HepG2 (cell line): ENCODE results near the gene WDR5B. TPM values are rescaled to one million over a fixed set of nuclear protein-coding genes. Genes with fewer than 3 reads are reported as not detected.

ENCODE experiments used
- ELF3 ChIP-seq: IDR thresholded peaks from 2 replicates; pipeline ENCODE4 v1.6.1; 2016; ENCODE audit warnings: missing genetic modification reagents, missing compliant biosample characterization
- EP300 ChIP-seq, 3 experiments: sonication (generic) in 1 of 3; formaldehyde crosslinking in 1 of 3; IDR thresholded peaks; 2 replicates each; pipeline versions ENCODE4 v1.5.1 to v1.6.1; 2011 to 2020; ENCODE audit warnings: low read depth in 2 of 3, low read length in 2 of 3, borderline replicate concordance in 1 of 3, improper control_type of control experiment in 1 of 3, mild to moderate bottlenecking in 1 of 3, missing genetic modification reagents in 1 of 3, moderate library complexity in 1 of 3
- ESRRA ChIP-seq: sonication (generic); formaldehyde crosslinking; IDR thresholded peaks from 2 replicates; pipeline ENCODE4 v1.5.1; 2020; ENCODE audit warnings: mild to moderate bottlenecking, low read depth, missing genetic modification reagents
- MED1 ChIP-seq: sonication (generic); formaldehyde crosslinking; IDR thresholded peaks from 2 replicates; pipeline ENCODE4 v1.4.0; 2020; ENCODE audit warnings: missing genetic modification reagents
- MIXL1 ChIP-seq: IDR thresholded peaks from 2 replicates; pipeline ENCODE4 v1.6.1; 2016
- ZMYM3 ChIP-seq: sonication (generic); formaldehyde crosslinking; IDR thresholded peaks from 2 replicates; pipeline ENCODE4 v1.5.1; 2020; ENCODE audit warnings: mild to moderate bottlenecking, missing genetic modification reagents
- ZNF441 ChIP-seq: sonication (generic); formaldehyde crosslinking; IDR thresholded peaks from 2 replicates; pipeline ENCODE4 v1.7.0; 2021; ENCODE audit warnings: missing genetic modification reagents, borderline replicate concordance
- ZNF501 ChIP-seq: sonication (generic); formaldehyde crosslinking; IDR thresholded peaks from 2 replicates; pipeline ENCODE4 v1.5.1; 2020; ENCODE audit warnings: mild to moderate bottlenecking, moderate library complexity, missing genetic modification reagents
- ZNF543 ChIP-seq: sonication (generic); formaldehyde crosslinking; IDR thresholded peaks from 2 replicates; pipeline ENCODE4 v1.4.0; 2020; ENCODE audit warnings: mild to moderate bottlenecking, missing genetic modification reagents
- ZNF644 ChIP-seq: IDR thresholded peaks from 2 replicates; pipeline ENCODE4 v1.6.1; 2016; ENCODE audit warnings: low read depth
- ZNF792 ChIP-seq: IDR thresholded peaks from 2 replicates; pipeline ENCODE4 v1.6.1; 2016
- ZSCAN21 ChIP-seq: sonication (generic); formaldehyde crosslinking; IDR thresholded peaks from 2 replicates; pipeline ENCODE4 v1.8.0; 2022; ENCODE audit warnings: mild to moderate bottlenecking, missing genetic modification reagents, moderate library complexity, borderline replicate concordance
- polyA plus RNA-seq, 8 experiments: library from polyadenylated mRNA; depleted of rRNA in 3 of 8; stranded (reverse) in 7 of 8; unstranded in 1 of 8; fragments of >200 nt; fragmentation: Illumina TruSeq in 4 of 8; extraction: Trizol in 4 of 8; gene quantifications; 2 replicates each; pipeline versions ENCODE4 v1.2.1 to v1.2.3, GENCODE V29; 2011 to 2016; ENCODE audit warnings: low read depth in 4 of 8, missing spikeins in 1 of 8, mixed read lengths in 1 of 8; ENCODE audit not compliant: insufficient read depth in 1 of 8
- total RNA-seq, 5 experiments: library from RNA; depleted of rRNA; stranded (reverse); fragments of >200 nt; fragmentation: Illumina TruSeq; extraction: Trizol; gene quantifications; 2 replicates each; pipeline ENCODE4 v1.2.3, GENCODE V29; 2016; ENCODE audit warnings: low read depth in 1 of 5
- TF ChIP-seq, protein P1 (sequence below): sonication (generic); formaldehyde crosslinking; IDR thresholded peaks from 2 replicates; pipeline ENCODE4 v1.5.0; 2020; ENCODE audit warnings: mild to moderate bottlenecking, missing genetic modification reagents, borderline replicate concordance
- TF ChIP-seq, protein P2 (sequence below): sonication (generic); formaldehyde crosslinking; IDR thresholded peaks from 2 replicates; pipeline ENCODE4 v1.4.0; 2020; ENCODE audit warnings: missing genetic modification reagents
- TF ChIP-seq, protein P3 (sequence below): sonication (generic); formaldehyde crosslinking; IDR thresholded peaks from 2 replicates; pipeline ENCODE4 v1.8.1; 2023; ENCODE audit warnings: mild to moderate bottlenecking, moderate library complexity, missing genetic modification reagents
- TF ChIP-seq, protein P4 (sequence below): sonication (generic); formaldehyde crosslinking; conservative IDR thresholded peaks from 2 replicates; pipeline ENCODE4 v1.4.0; 2020; ENCODE audit warnings: mild to moderate bottlenecking, missing genetic modification reagents, moderate library complexity
- TF ChIP-seq, protein P5 (sequence below): sonication (generic); formaldehyde crosslinking; IDR thresholded peaks from 2 replicates; pipeline ENCODE4 v1.8.0; 2022; ENCODE audit warnings: mild to moderate bottlenecking, missing genetic modification reagents

Gene WDR5B
- total and polyA plus RNA-seq, 2 of the 13 experiments (the other 11 are each of a cell fraction or from before 2014, with no cell fraction given) = 2.5 to 3.6 TPM

DNA sequence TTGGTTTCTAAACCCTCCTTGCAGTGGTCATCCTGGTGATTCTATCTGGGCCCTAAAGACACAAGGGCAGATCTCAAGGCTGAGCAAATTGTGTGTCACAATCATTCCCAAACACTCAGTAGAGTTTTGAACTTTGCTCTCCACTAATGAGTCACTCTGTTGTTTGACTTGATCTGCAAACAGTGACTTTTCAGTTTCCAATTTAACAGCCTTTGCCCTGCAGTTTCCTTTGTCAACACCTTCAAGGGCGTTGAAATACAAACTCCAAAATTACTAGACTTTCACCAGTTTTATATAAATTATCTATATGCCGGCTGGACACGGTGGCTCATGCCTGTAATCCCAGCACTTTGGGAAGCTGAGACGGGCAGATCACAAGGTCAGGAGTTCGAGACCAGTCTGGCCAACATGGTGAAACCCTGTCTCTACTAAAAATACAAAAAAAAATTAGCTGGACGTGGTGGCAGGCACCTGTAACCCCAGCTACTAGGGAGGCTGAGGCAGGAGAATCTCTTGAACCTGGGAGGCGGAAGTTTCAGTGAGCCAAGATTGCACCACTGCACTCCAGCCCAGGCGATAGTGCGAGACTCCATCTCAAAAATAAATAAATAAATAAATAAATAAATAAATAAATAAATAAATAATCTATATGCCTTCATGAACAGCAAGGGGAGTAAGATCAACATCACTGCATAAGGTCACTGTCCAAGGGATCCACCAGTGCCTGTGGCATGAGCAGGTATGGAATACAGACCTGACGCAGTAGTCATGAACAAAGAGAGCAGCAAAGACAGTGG lies 50.1 kb downstream of the WDR5B start (continued):
- TF ChIP-seq, protein P1, sequence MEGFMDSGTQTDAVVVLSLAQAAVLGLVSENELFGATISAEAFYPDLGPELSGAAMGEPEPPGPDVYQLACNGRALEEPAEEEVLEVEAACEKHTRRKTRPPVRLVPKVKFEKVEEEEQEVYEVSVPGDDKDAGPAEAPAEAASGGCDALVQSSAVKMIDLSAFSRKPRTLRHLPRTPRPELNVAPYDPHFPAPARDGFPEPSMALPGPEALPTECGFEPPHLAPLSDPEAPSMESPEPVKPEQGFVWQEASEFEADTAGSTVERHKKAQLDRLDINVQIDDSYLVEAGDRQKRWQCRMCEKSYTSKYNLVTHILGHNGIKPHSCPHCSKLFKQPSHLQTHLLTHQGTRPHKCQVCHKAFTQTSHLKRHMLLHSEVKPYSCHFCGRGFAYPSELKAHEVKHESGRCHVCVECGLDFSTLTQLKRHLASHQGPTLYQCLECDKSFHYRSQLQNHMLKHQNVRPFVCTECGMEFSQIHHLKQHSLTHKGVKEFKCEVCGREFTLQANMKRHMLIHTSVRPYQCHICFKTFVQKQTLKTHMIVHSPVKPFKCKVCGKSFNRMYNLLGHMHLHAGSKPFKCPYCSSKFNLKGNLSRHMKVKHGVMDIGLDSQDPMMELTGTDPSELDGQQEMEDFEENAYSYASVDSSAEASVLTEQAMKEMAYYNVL (CRISPR knock-in tag) = peak; percentile 80
- TF ChIP-seq, protein P2, sequence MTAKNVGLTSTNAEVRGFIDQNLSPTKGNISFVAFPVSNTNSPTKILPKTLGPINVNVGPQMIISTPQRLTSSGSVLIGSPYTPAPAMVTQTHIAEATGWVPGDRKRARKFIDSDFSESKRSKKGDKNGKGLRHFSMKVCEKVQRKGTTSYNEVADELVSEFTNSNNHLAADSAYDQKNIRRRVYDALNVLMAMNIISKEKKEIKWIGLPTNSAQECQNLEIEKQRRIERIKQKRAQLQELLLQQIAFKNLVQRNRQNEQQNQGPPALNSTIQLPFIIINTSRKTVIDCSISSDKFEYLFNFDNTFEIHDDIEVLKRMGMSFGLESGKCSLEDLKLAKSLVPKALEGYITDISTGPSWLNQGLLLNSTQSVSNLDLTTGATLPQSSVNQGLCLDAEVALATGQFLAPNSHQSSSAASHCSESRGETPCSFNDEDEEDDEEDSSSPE (CRISPR knock-in tag) = peak; percentile 32; the same call in 1 of the 2 replicates
- TF ChIP-seq, protein P3, sequence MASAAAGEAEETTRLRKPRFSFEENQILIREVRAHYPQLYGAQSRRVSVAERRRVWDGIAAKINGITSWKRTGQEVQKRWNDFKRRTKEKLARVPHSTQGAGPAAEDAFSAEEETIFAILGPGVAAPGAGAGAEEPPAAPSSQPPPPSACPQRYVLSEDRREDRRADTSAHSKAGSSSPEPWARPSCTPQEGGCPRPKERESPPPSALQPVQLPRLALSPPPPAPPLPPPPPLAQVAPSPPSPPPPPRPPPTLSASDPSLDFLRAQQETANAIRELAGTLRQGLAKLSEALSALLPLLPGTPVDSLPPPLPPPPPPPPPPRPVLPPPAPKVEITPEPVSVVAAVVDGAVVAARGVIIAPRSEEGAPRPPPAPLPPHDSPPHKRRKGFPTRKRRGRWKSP (CRISPR knock-in tag) = peak; percentile 61; the same call in 1 of the 2 replicates
- TF ChIP-seq, protein P4, sequence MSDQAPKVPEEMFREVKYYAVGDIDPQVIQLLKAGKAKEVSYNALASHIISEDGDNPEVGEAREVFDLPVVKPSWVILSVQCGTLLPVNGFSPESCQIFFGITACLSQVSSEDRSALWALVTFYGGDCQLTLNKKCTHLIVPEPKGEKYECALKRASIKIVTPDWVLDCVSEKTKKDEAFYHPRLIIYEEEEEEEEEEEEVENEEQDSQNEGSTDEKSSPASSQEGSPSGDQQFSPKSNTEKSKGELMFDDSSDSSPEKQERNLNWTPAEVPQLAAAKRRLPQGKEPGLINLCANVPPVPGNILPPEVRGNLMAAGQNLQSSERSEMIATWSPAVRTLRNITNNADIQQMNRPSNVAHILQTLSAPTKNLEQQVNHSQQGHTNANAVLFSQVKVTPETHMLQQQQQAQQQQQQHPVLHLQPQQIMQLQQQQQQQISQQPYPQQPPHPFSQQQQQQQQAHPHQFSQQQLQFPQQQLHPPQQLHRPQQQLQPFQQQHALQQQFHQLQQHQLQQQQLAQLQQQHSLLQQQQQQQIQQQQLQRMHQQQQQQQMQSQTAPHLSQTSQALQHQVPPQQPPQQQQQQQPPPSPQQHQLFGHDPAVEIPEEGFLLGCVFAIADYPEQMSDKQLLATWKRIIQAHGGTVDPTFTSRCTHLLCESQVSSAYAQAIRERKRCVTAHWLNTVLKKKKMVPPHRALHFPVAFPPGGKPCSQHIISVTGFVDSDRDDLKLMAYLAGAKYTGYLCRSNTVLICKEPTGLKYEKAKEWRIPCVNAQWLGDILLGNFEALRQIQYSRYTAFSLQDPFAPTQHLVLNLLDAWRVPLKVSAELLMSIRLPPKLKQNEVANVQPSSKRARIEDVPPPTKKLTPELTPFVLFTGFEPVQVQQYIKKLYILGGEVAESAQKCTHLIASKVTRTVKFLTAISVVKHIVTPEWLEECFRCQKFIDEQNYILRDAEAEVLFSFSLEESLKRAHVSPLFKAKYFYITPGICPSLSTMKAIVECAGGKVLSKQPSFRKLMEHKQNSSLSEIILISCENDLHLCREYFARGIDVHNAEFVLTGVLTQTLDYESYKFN (CRISPR knock-in tag) = peak; percentile 98
- TF ChIP-seq MIXL1 (CRISPR knock-in tag) (peak; percentile 98), ZNF501 (CRISPR knock-in tag) (peak; percentile 58; the same call in 1 of the 2 replicates), ZNF543 (CRISPR knock-in tag) (peak; percentile 54; the same call in 1 of the 2 replicates), ZNF644 (CRISPR knock-in tag) (peak; percentile 54; the same call in 1 of the 2 replicates), MED1 (peak; percentile 94), ZSCAN21 (peak; percentile 44; the same call in 1 of the 2 replicates), ELF3 (CRISPR knock-in tag) (peak; percentile 81), ZNF441 (CRISPR knock-in tag) (peak; percentile 63; the same call in 1 of the 2 replicates), ZMYM3 (CRISPR knock-in tag) (peak; percentile 80; the same call in 1 of the 2 replicates), ZNF792 (CRISPR knock-in tag) (peak; percentile 85; the same call in 1 of the 2 replicates), EP300 (IDR thresholded peaks at IDR 0.05; ENCODE audit: low read depth in 2 of 2, low read length in 2 of 2) (peak; percentile 92 to 99), EP300 (CRISPR knock-in tag; IDR thresholded peaks at IDR 0.05; ENCODE audit: borderline replicate concordance) (peak; percentile 95), ESRRA (peak; percentile 86)
- TF ChIP-seq, protein P5, sequence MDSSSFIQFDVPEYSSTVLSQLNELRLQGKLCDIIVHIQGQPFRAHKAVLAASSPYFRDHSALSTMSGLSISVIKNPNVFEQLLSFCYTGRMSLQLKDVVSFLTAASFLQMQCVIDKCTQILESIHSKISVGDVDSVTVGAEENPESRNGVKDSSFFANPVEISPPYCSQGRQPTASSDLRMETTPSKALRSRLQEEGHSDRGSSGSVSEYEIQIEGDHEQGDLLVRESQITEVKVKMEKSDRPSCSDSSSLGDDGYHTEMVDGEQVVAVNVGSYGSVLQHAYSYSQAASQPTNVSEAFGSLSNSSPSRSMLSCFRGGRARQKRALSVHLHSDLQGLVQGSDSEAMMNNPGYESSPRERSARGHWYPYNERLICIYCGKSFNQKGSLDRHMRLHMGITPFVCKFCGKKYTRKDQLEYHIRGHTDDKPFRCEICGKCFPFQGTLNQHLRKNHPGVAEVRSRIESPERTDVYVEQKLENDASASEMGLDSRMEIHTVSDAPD (CRISPR knock-in tag) = peak; percentile 69; the same call in 1 of the 2 replicates
